ENCODE results near the gene RAN.

The RAN gene

GRCh38 chr12:130871286-130872178, at the start of gene RAN:
Gene RAN, plus strand, starts transcription at chr12:130872066. Its CDS starts 528 bp downstream, at chr12:130872594.
- TF ChIP-seq CTCF (IDR thresholded peaks at IDR 0.05; ENCODE audit: low read depth, low read length) = no peak
- DNase-seq (ENCODE audit: extremely low read depth, low read depth) = peak; percentile 89

GRCh38 chr12:130825771-130826150, 46.1 kb upstream of the RAN start:
- TF ChIP-seq CTCF (IDR thresholded peaks at IDR 0.05; ENCODE audit: low read depth, low read length) = no peak

GRCh38 chr12:130826151-130826801, 45.6 kb upstream of the RAN start:
- DNase-seq (ENCODE audit: extremely low read depth, low read depth) = no peak
- peak; percentile 59 for TF ChIP-seq CTCF (IDR thresholded peaks at IDR 0.05; ENCODE audit: low read depth, low read length)

More at GRCh38 chr12:130825771-130826150, 46.1 kb upstream of the RAN start:
- DNase-seq (ENCODE audit: extremely low read depth, low read depth) = no peak

GRCh38 chr12:130827432-130827831, 44.4 kb upstream of the RAN start:
- no peak for TF ChIP-seq CTCF (IDR thresholded peaks at IDR 0.05; ENCODE audit: low read depth, low read length)
- no peak for DNase-seq (ENCODE audit: extremely low read depth, low read depth)

- no peak for DNase-seq (ENCODE audit: extremely low read depth, low read depth)
- no peak for TF ChIP-seq CTCF (IDR thresholded peaks at IDR 0.05; ENCODE audit: low read depth, low read length)
Observed at GRCh38 chr12:130828895-130829294, 43.0 kb upstream of the RAN start.

GRCh38 chr12:130829391-130830245, 42.2 kb upstream of the RAN start:
- DNase-seq (ENCODE audit: extremely low read depth, low read depth) = no peak
- TF ChIP-seq CTCF (IDR thresholded peaks at IDR 0.05; ENCODE audit: low read depth, low read length) = no peak

Measured in AG09319 (cell line).